Uterus (tissue), 2 donors: ENCODE data around the gene SKI.

ENCODE experiments used
- CTCF ChIP-seq, 4 experiments: fragments of 200-600 bp in 2 of 4; fragments of 450-650 bp in 2 of 4; sonication (generic) in 2 of 4; IDR thresholded peaks; one replicate each; pipeline ENCODE4 v1.5.1; 2016 to 2019; ENCODE audit warnings: antibody characterized with exemption in 4 of 4, mild to moderate bottlenecking in 2 of 4, moderate library complexity in 1 of 4
- POLR2A ChIP-seq, 2 donors: fragments of 450-650 bp; IDR thresholded peaks; one replicate each; pipeline ENCODE4 v1.6.1; 2016; ENCODE audit warnings: antibody characterized with exemption in 2 of 2, mild to moderate bottlenecking in 1 of 2, moderate library complexity in 1 of 2

- TF ChIP-seq CTCF (IDR thresholded peaks at IDR 0.05): no peak
- no peak for TF ChIP-seq POLR2A (IDR thresholded peaks at IDR 0.05)
Measured at GRCh38 chr1:2197707-2198165, 30.4 kb upstream of the SKI start.
